A673 (cell line): ENCODE results near the gene TBC1D5. TPM values are rescaled to one million over a fixed set of nuclear protein-coding genes. Genes with fewer than 3 reads are reported as not detected.

Experiments used
- BruUV-seq: library from RNA; stranded (reverse); fragments of 400-500 nt; replicated peaks from 2 replicates; lab custom pipeline; 2021; lab: Mats Ljungman, UMichigan
- CTCF ChIA-PET: fragments of 300-600 bp; sonication (Branson Sonifier 250); formaldehyde crosslinking; loops from one replicate; lab custom pipeline; 2022; ENCODE audit warnings: antibody characterized with exemption; lab: Charles Lee
- POLR2A ChIA-PET: fragments of 300-600 bp; sonication (Branson Sonifier 250); formaldehyde crosslinking; loops from one replicate; lab custom pipeline; 2022; ENCODE audit warnings: antibody characterized with exemption; ENCODE audit not compliant: low non-redundant PET; lab: Charles Lee
- DNase-seq: peaks from one replicate; pipeline ENCODE4 v3.0.0-alpha.2; 2015; ENCODE audit warnings: low spot score
- H3K27ac ChIP-seq: fragments of 200-600 bp; sonication (generic); 2 replicates; pipeline ENCODE4 v1.5.1; 2016; ENCODE audit warnings: mixed run types, low read depth, mild to moderate bottlenecking, mixed read lengths, antibody characterized with exemption, low read length; ENCODE audit not compliant: poor library complexity, severe bottlenecking
- H3K27me3 ChIP-seq: fragments of 200-600 bp; sonication (generic); replicated peaks from 2 replicates; pipeline ENCODE4 v1.6.1; 2017; ENCODE audit warnings: mixed run types, low read depth, mild to moderate bottlenecking, mixed read lengths, antibody characterized with exemption, low read length; ENCODE audit not compliant: insufficient read depth, poor library complexity
- H3K36me3 ChIP-seq: fragments of 200-600 bp; sonication (generic); 2 replicates; pipeline ENCODE4 v1.6.1; 2016; ENCODE audit warnings: mixed run types, mild to moderate bottlenecking, mixed read lengths, antibody characterized with exemption, low read length; ENCODE audit not compliant: insufficient read depth, poor library complexity, severe bottlenecking
- H3K4me1 ChIP-seq: fragments of 200-600 bp; sonication (generic); 2 replicates; pipeline ENCODE4 v1.6.1; 2017; ENCODE audit warnings: mixed run types, mild to moderate bottlenecking, mixed read lengths, antibody characterized with exemption, low read length; ENCODE audit not compliant: insufficient read depth, poor library complexity, severe bottlenecking
- H3K4me3 ChIP-seq: fragments of 200-600 bp; sonication (generic); 2 replicates; pipeline ENCODE4 v1.5.1; 2016; ENCODE audit warnings: low read depth, mixed run types, mild to moderate bottlenecking, mixed read lengths, low read length; ENCODE audit not compliant: poor library complexity, severe bottlenecking
- H3K9me3 ChIP-seq: fragments of 200-600 bp; sonication (generic); 2 replicates; pipeline ENCODE4 v1.6.1; 2016; ENCODE audit warnings: mixed run types, low read depth, mild to moderate bottlenecking, mixed read lengths, antibody characterized with exemption, low read length; ENCODE audit not compliant: poor library complexity, severe bottlenecking
- CTCF ChIP-seq: fragments of 300-800, 200-600 bp; sonication (generic); conservative IDR thresholded peaks from 2 replicates; pipeline ENCODE4 v1.5.1; 2017; ENCODE audit warnings: low read depth, mild to moderate bottlenecking, antibody characterized with exemption, low read length, moderate library complexity, mixed read lengths
- EZH2 ChIP-seq: fragments of 200-600 bp; sonication (generic); IDR thresholded peaks from 2 replicates; pipeline ENCODE4 v1.6.1; 2017; ENCODE audit warnings: borderline replicate concordance, low read depth, mild to moderate bottlenecking, mixed read lengths, antibody characterized with exemption, low read length; ENCODE audit not compliant: poor library complexity, severe bottlenecking
- intact Hi-C: fragments of 100-400 bp; cut with micrococcal nuclease; formaldehyde crosslinking; loops from one replicate; pipeline ENCODE4 v1.10.0; 2022; ENCODE audit not compliant: unreplicated experiment
- total RNA-seq: library from RNA; stranded (reverse); gene quantifications from 2 replicates; pipeline ENCODE4 v1.2.3, GENCODE V29; 2021

Gene TBC1D5
- total RNA-seq, 1 experiment from 2014 or later: 40.7 TPM

- POLR2A ChIA-PET: no interaction called here
- Histone ChIP-seq H3K4me3 (no peak overlapping the region), H3K36me3 (no peaks in the 10 kb centered on the region), H3K27ac (no peak overlapping the region), H3K4me1 (no peaks in the 10 kb centered on the region), H3K27me3 (no peaks in the 10 kb centered on the region), H3K9me3 (no peaks in the 10 kb centered on the region)
- TF ChIP-seq EZH2 (no peak), CTCF (no peak)
- CTCF ChIA-PET: interaction anchor here (0.7 kb wide), 1 partner anchor 14 kb away, joined by 14 read pairs; no protein-coding TSS in a partner anchor
- BruUV-seq: no TSS peak
- DNase-seq: no peak
- intact Hi-C loops: no loop called here
Measured at GRCh38 chr3:17213102-17213501, 529.3 kb downstream of the TBC1D5 start.

- POLR2A ChIA-PET: interaction anchor here (0.6 kb wide), 2 partner anchors 10 to 15 kb away, joined by 3 read pairs; no protein-coding TSS in a partner anchor
- no peaks in the 10 kb centered on the region for H3K36me3 ChIP-seq
- no peaks in the 10 kb centered on the region for H3K4me1 ChIP-seq
- H3K4me3 ChIP-seq: no peak overlapping the region
- no peak for TF ChIP-seq EZH2
- TF ChIP-seq CTCF: no peak
- no peak overlapping the region for H3K27ac ChIP-seq
- no peaks in the 10 kb centered on the region for H3K27me3 ChIP-seq
- no TSS peak for BruUV-seq
- DNase-seq: no peak
- CTCF ChIA-PET: no interaction called here
- H3K9me3 ChIP-seq: no peaks in the 10 kb centered on the region
- intact Hi-C loops: no loop called here
Measured at GRCh38 chr3:17207979-17208378, 534.5 kb downstream of the TBC1D5 start.

- Histone ChIP-seq H3K36me3 (no peaks in the 10 kb centered on the region), H3K4me1 (no peaks in the 10 kb centered on the region), H3K4me3 (no peak overlapping the region), H3K27me3 (no peaks in the 10 kb centered on the region), H3K9me3 (no peaks in the 10 kb centered on the region), H3K27ac (no peak overlapping the region)
- intact Hi-C loops: no loop called here
- DNase-seq: no peak
- POLR2A ChIA-PET: interaction anchor here (0.6 kb wide), 1 partner anchor 10 kb away, joined by 5 read pairs; no protein-coding TSS in a partner anchor
- no TSS peak for BruUV-seq
- CTCF ChIA-PET: no interaction called here
- TF ChIP-seq EZH2 (no peak), CTCF (no peak)
Measured at GRCh38 chr3:17207019-17207418, 535.4 kb downstream of the TBC1D5 start.
